Activated CD8-positive, alpha-beta memory T cell treated with anti-CD3 and anti-CD28 coated beads for 24 hours (primary cell): ENCODE results near the gene SERGEF.
A peak's percentile ranks its signal among the peaks of the same experiment; 100 is the strongest.
"Not testable (repeated sequence)": the region's sequence is repeated elsewhere in the genome, so short reads cannot be mapped to it uniquely, and the experiment has no call there.

Experiments used
- DNase-seq: peaks from one replicate; pipeline ENCODE4 v3.0.0-alpha.2; 2020

Gene SERGEF

DNA sequence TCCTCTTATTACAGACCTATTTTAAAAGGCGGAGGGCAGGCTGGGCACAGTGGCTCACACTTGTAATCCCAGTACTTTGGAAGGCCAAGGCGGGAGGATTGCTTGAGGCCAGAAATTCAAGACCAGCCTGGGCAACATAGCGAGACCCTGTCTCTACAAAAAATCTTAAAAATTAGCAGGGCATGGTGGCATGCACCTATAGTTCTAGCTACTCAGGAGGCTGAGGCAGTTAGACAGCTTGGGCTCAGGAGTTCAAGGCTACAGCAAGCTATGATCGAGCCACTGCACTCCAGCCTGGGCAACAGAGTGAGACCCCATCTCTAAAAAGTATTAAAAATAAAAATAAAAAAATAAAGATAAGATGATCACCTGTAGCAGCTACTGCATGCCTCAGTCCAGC, 12.7 kb downstream of the SERGEF start:
- not testable (repeated sequence) for DNase-seq

- DNase-seq: no peak
Measured at GRCh38 chr11:17992916-17993315, 19.9 kb downstream of the SERGEF start.

DNA sequence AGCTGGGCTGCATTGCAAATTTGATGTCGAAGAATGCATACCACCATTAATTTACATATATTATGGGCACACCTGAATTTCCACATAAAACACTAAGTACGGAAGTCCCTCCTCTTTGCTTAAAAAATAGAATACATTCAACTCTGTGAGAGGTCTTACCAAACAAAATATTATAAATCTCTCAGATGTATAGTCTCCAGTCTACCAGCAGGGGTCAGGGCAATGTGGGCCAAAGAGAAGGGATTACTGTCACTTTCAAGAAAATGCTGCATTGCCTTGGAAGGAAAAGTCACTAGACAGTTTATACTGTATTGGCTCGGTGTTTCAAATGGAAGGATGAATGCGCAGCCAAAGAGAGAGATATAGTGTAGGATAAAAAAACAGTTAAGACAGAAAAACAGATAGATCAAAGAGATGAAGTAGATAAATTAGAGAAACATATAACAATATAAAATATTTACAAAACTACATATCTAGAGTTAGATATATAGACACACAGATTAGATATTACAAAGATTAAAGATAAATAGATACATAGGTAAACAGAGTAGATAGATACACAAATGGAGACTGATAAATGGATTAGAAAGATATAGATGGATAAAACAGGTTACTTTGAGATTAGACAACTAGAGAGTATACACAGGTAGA, 20.9 kb downstream of the SERGEF start:
- DNase-seq: no peak

GRCh38 chr11:17989306-17989705, 23.5 kb downstream of the SERGEF start:
- DNase-seq: no peak

DNA sequence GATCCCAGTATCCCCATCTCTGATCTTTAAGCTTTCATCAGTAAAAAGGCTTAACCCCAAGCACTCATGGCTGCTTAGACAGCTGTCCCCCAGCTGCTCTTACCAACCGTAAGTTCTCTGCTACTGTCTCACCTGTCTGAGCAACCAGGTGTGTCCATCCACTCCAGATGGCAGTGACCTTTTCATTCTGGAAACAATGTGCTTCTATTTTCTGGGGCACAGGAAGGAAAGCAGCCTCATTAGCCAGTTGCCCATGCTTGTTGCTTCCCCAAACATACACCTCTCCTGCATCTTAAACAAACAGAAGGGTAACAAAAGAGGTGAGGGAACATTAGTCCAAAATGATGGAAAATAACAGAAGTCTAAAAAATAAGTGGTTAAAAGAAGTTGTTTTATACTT, 24.4 kb downstream of the SERGEF start:
- no peak for DNase-seq

DNA sequence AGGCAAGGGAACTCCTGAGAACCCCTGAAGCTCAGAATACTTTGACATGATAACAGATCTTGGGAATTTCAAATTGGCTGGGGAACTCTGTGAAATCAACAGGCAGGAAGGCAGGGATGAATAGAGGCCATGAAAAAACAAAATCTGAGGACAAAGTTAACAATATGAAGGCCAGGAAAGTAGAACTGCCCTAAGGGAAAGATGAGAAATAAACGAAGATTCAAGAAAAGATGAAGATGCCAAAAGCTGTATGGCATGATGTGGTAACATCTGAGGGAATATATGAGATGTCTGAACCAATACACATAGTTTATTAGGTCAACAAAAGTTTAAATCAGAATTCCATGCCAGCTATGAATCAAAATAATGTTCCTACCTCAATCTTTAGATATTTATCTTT, 25.0 kb downstream of the SERGEF start:
- no peak for DNase-seq

- no peak for DNase-seq
Measured at GRCh38 chr11:17986711-17987220, 26.1 kb downstream of the SERGEF start.

DNA sequence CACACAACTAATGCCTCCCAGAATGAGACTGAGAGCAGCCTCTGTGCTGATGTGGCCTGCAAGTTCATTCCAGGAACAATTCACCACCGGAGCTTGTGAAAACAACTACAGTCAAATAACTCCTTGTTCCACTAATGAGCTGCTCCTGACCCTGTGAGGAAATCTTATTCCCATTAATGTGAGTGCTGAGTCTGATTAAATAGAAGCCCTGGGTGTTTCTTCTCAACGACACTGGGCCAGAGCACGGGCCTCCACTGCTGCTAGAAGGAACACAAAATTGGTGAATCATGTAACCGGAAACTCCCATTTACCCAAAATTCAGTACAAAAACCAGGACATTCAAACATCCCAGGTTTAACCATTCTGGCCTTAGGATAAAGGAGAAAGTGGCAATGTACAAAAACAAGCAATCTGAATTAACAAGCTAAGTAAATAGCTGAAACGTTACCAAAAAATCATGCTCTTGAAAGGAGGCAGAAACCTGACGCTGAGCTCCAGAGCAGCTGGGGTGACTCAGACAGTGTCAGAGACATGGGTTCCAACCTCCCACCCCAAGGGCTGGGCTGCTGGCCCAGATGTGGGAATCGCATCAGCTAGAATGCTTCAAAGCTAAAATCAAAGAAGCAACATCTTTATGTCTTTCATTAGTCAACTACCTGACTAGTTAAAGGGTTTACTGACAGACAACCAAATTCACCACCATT, 26.7 kb downstream of the SERGEF start:
- DNase-seq: no peak

DNA sequence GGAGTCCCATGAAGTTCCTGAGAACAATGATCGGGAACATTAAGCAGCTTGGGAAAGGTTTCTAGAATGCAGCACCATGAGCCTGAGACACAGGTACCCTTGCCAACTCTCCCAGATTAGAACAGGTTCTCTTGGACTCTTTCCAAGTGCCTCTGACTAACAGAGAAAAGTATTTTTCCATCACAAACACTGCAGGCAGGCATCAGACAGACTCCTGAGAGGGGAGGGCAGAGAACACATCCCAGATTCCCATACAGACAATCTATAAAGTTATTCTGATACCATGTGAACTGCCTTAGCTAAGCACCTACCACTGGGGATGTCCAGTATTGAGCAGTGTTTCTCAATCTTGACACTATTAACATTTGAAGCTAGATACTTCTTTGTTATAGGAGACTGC, 27.3 kb downstream of the SERGEF start:
- no peak for DNase-seq

- no peak for DNase-seq
Measured at GRCh38 chr11:17983569-17983968, 29.3 kb downstream of the SERGEF start.

- peak; percentile 62 for DNase-seq
Measured at GRCh38 chr11:17979770-17980371, 33.0 kb downstream of the SERGEF start.

GRCh38 chr11:17978553-17979287, 34.1 kb downstream of the SERGEF start:
- DNase-seq: no peak

- DNase-seq: no peak
Measured at GRCh38 chr11:17976651-17977050, 36.2 kb downstream of the SERGEF start.

DNA sequence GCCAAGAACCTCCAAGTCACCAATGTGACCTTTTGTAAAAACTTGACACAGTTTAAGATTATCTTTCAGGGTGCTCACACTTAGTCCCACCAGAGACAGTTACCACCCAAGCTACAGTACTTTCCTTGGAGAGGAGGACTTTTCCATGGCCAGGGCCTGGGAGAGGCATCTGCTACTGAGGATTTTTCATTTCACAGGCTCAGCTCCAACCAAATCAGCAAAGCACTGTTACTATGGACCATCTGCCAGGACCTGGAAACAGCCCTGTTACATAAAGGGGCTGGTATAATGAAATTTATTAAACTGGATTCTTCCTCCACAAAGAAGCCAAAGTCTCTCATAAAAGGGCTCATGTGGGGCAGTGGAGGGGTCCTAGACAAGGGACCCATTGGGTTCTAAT, 38.6 kb downstream of the SERGEF start:
- DNase-seq: no peak

GRCh38 chr11:17972987-17973386, 39.9 kb downstream of the SERGEF start:
- no peak for DNase-seq

DNA sequence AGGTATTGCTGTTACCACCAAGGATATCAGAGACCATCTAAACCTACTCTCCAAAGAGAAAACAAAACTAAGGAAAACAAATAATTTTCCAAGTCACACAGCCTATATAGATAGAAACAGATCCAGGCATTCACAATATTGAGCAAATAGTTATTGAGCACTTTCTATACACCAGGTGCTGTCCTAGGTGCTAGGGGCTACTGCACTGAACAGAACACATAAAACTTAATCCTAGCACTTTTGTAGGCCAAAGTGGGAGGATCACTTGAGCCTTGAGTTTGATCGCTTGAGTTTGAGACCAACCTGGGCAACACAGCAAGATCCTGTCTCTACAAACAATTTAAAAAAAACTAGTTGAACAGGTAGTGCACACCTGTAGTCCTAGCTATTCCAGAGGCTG, 44.6 kb downstream of the SERGEF start:
- DNase-seq: no peak

DNA sequence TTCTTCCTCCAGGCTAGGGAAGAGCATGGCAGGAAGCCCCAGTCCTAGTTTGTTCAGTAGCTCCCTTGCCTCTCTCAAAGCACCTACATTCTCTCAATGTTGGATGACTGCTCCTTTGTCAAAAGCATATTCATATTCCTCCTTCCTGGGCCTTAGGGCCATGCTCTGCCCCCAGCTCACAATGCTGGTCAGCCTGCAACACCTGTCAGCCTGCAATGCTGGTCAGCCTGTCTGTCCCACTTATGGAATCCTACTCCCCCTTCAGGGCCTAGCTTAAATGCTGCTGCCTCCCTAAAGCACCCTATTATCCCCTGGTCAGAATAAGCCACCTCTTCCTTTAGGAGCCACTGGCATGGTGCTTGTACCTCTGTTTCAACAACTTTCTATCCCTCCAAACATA, 45.2 kb downstream of the SERGEF start:
- DNase-seq: no peak

GRCh38 chr11:17960091-17960490, 52.8 kb downstream of the SERGEF start:
- no peak for DNase-seq

DNA sequence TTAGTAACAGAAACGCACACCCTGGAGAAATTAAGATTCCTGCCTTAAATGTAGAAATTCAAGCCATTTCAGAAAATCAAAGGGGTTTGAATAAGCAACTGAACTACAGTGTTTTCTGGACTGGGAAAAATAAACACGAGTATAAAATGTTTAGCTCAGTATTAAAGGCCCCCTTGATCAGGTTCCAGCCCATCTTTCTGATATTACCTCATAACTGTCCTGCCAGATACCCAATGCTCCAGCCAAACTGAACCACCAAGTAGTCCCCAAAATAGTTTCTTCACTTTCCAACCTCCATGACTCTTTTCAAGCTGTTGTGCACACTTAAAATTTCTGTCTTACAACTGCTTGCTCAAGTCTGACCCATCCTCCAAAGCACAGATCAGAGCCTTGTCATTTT, 54.4 kb downstream of the SERGEF start:
- DNase-seq: no peak

DNA sequence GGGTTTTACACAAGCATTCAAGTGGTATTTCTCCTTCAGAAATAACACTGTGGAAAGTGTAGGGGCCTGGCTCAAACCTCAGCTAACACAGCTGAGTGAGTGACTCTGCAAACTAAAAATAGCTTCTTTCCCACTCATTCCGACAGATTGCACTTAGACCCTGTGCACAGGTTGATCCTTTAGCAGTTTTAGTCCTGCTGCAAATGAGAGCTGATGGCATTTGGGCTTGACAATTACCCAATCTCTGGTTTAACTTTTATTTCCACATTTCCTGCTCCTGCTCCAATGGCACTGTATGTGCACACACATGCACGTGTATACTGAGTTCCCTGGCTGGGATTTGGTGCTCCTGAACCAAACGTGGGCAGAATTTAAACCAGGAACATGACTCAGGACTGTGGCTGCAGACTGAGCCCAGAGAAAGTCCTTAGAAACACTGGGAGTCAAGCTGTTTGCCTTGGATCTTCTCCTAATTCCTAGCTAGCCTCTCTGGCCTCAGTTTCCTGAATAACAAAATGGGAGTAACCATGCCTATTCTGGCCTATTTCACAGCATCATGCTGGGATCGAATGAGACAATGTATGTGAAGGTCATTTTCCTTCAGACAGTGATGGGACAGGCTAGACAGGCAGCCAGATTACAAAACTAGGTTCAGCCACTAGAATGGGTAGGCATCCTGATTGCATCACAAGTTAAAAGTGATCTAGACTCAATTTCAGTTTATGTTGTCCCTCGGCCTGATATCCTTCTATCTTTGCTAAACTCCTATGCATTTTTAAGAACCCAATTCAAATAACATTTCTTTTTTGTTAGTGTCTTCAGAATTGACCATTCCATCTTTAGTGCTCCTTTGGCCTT, 58.2 kb downstream of the SERGEF start:
- no peak for DNase-seq

- DNase-seq: no peak
Measured at GRCh38 chr11:17952487-17952886, 60.4 kb downstream of the SERGEF start.

DNA sequence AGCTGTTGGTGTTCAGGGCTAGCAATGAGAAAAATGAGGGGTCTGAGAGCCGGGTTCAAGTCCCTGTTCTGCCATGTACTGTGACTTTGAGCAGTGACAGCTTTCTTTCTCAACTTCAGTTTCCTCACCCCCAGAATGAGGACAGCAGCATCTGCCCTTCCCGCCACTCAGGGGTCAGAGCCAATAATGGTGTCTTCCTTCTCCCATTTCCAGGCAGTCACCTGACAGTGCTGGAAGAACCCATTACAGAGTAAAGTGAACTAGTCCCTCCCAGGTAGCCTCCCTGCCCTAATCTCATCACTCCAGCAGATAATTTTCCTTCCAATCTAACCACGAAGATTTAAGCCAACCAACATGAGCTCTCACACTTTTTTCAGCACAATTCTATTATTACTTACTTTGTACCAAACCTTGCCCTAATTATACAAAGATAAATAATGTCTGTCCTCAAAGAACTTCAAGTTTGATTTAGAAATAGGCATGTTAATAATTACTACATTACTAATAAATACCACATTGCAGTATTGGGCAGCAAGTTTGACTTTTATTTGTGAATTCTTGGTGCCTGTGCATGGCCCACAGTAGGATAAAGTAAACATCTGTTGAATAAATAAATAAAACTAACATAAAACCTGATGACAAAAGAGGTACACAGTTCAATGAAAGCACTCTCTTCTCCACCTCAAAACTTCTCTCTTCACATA, 61.0 kb downstream of the SERGEF start:
- DNase-seq: no peak
